GM13977 (cell line): ENCODE data around the gene VPS54.

Experiments used
- DNase-seq: peaks from one replicate; pipeline ENCODE4 v3.0.0; 2012; ENCODE audit warnings: low spot score
- CTCF ChIP-seq: IDR thresholded peaks from 2 replicates; pipeline ENCODE4 v1.5.1; 2012; ENCODE audit warnings: mild to moderate bottlenecking, control low read depth; ENCODE audit not compliant: insufficient read depth; ENCODE audit errors: extremely low read depth, missing control alignments
- in situ Hi-C: fragments of 300-500 bp; cut with MboI; formaldehyde crosslinking; loops from one replicate; pipeline ENCODE4 v1.12.0; 2022; ENCODE audit warnings: low sequenced_read_pairs, low pct_unique_long_range_greater_than_20kb, mixed read lengths, inconsistent platforms; ENCODE audit not compliant: unreplicated experiment

Gene VPS54

GRCh38 chr2:63844616-63845015, 174.6 kb downstream of the VPS54 start:
- in situ Hi-C loops: no loop called here
- TF ChIP-seq CTCF: no peak

GRCh38 chr2:63843791-63844190, 175.4 kb downstream of the VPS54 start:
- in situ Hi-C loops: no loop called here
- TF ChIP-seq CTCF: no peak
- DNase-seq: no peak

More at GRCh38 chr2:63844616-63845015, 174.6 kb downstream of the VPS54 start:
- no peak for DNase-seq

GRCh38 chr2:63843093-63843492, 176.1 kb downstream of the VPS54 start:
- no peak for DNase-seq
- no peak for TF ChIP-seq CTCF
- in situ Hi-C loops: no loop called here

- no peak for TF ChIP-seq CTCF
- DNase-seq: no peak
- in situ Hi-C loops: no loop called here
Measured at GRCh38 chr2:63842149-63843061, 176.8 kb downstream of the VPS54 start.
